Stimulated activated CD8-positive, alpha-beta memory T cell treated with anti-CD3 and anti-CD28 coated beads, Interleukin-7, amount 100 ng/mL, for 48 hours (primary cell): ENCODE data around the gene OR2J1.
"Not testable (repeated sequence)": the region's sequence is repeated elsewhere in the genome, so short reads cannot be mapped to it uniquely, and the experiment has no call there.

ENCODE experiments used
- DNase-seq, 2 donors: peaks; one replicate each; pipeline ENCODE4 v3.0.0-alpha.2; 2020; ENCODE audit warnings: low read depth in 1 of 2; ENCODE audit errors: extremely low read depth in 1 of 2

Gene OR2J1

GRCh38 chr6:29099190-29099589 lies at the start of gene OR2J1:
Gene OR2J1, plus strand, starts transcription at chr6:29099490. Its CDS starts 1,453 bp downstream, at chr6:29100943.
- no peak for DNase-seq

- DNase-seq: no peak
These were observed 47.6 kb upstream of the OR2J1 start for GRCh38 chr6:29051680-29052079.

- peak in 1 of 2 donors; percentile 3 for DNase-seq
These were observed 27.2 kb upstream of the OR2J1 start for GRCh38 chr6:29071831-29072723.

GRCh38 chr6:29079203-29079602 lies 20.1 kb upstream of the OR2J1 start:
- no peak for DNase-seq

DNA sequence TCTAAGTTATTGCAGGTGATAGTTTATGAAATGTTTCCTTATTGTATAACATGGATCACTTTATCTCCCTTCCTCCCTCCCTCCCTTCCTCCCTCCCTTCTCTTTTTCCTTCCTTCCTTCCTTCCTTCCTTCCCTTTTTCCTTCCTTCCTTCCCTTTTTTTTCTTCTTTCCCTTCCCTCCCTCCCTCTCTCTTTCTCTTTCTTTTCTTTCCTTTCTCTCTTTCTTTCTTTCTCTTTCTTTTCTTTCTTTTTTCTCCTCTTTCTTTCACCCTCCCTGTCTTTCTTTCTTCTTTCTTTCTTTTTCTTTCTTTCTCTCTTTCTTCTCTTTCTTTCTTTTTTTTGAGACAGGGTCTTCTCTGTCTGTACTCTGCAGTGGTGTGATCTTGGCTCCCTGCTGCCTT lies 18.0 kb upstream of the OR2J1 start:
- no peak for DNase-seq

DNA sequence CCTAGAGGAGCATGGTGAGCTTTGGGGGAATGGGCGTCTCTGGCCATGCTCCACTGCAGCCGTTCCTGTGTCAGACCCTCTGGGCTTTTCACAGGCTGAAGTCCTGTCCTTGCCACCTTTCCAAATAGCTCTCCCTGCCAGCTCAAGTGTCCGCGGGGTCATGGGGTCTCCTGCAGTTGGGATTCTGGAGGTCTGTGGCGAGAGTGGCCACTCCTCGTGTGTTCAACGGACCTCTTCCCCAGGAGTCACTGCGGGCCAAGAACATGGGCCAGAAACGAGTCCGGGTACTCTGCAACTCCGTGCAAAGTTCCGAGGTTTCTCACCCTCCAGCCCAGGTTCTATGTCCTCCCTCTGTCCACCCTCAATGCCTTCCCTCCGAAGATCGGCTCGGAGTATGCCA lies 16.8 kb upstream of the OR2J1 start:
- DNase-seq: no peak

GRCh38 chr6:29087213-29087612 lies 12.1 kb upstream of the OR2J1 start, which contains the start of gene OR2B3:
Gene OR2B3, minus strand, starts transcription at chr6:29087313. Its CDS starts 65 bp downstream, at chr6:29087248.
- no peak for DNase-seq

DNA sequence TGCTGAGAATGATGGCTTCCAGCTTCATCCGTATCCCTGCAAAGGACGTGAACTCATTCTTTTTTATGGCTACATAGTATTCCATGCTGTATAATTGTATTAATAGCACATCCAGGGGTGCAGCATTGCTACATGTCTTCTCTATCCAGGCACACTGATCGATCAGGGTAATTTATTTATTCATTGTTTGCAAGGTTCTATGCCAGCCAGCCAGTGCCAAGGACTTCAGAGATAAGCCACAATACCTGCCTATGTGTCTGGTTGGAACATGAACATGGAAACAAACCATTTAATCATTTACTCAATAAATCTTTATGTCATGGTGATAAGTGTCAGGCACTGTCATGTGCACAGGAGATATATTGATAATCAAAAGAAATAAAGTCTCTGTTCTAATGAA lies 6.3 kb upstream of the OR2J1 start:
- DNase-seq: no peak

GRCh38 chr6:29097803-29098202 lies 1.5 kb upstream of the OR2J1 start:
- no peak for DNase-seq

- DNase-seq: no peak
These were observed 8.5 kb downstream of the OR2J1 start, which contains the start of gene OR2J3 for GRCh38 chr6:29107758-29108157. Gene OR2J3, plus strand, starts transcription at chr6:29108058. Its CDS starts 3,833 bp downstream, at chr6:29111891.

GRCh38 chr6:29112135-29112534 lies 12.8 kb downstream of the OR2J1 start:
- DNase-seq: no peak

DNA sequence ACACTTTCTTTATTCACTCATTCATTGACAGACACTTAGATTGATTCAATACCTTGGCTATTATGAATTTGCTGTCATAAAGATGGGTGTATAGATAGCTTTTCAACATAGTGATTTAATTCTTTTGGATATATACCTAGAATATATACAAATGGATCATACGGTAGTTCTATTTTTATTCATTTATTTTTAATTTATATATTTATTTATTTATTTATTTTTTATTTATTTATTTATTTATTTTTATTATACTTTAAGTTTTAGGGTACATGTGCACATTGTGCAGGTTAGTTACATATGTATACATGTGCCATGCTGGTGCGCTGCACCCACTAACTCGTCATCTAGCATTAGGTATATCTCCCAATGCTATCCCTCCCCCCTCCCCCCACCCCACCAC lies 15.7 kb downstream of the OR2J1 start:
- DNase-seq: not testable (repeated sequence)

DNA sequence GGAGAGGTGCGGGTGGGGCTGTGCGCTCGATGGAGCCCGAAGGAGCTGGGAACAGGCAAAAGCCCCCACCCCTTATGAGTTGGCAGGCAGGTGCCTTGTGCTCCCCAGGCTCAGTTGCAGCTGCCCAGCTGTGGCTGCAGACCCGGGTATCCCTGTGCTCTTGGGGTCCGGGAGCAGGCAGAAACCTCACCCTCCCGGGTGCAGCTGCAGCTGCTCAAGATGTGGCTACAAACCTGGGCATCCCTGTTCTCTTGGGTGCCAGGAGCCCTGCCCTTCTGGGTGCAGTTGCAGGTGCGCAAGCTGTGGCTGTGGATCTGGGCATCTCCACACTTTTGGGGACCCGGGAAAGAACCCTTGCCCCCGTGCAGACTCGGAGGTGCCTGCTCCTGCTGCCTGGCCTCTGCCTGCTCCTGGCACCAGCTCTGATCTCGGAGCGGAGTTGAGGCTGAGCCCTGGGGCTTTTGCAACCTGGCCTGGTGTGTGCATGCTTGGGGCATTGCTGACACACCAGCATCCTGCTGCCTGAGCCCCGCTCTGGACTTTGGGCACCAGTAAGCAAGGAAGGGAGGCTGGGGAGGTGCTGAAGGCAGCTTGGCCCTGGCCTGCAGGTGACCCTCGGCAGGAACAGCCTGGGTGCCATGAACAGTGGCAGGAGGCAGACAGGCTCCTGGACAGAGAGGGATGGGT lies 30.2 kb downstream of the OR2J1 start:
- no peak for DNase-seq

DNA sequence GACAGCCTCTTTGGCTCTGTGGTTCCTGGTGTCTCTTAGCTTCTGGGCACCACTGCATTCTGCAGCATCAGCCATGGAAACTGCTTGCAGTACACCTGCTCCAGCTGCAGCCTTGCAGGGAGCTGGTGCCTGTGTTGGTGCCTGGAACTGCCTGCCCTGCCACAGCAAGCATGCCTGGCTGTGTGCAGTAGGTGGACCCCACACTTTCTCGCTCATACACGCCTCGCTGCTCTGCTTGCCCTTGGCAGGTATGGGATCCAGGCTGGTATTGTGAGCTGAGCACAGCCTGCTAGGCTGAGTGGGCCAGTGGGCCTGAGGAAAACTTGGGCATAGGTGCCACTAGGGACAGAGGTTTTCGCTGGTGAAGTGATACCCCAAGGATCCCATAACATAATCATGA lies 31.4 kb downstream of the OR2J1 start:
- DNase-seq: no peak

GRCh38 chr6:29131691-29132090 lies 32.4 kb downstream of the OR2J1 start:
- no peak for DNase-seq

- no peak for DNase-seq
These were observed 38.4 kb downstream of the OR2J1 start for GRCh38 chr6:29137724-29138123.

DNA sequence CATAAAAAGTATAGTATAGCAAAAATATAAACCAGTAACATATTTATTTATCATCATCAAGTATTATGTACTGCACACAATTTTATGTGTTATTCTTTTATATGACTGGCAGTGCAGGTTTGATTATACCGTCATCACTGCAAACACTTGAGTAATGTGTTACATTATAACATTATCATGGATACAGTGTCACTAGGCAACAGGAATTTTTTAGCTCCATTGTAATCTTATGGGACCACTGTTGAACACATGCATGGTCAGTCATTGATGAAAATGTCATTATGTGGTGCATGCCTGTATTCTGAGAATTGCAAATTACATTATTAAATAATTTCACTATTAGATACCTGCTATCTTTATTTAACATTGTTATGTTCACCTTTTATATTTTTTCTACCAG lies 42.3 kb downstream of the OR2J1 start:
- no peak for DNase-seq

GRCh38 chr6:29142309-29142708 lies 43.0 kb downstream of the OR2J1 start:
- no peak for DNase-seq

- no peak for DNase-seq
These were observed 46.9 kb downstream of the OR2J1 start for GRCh38 chr6:29146179-29146578.

DNA sequence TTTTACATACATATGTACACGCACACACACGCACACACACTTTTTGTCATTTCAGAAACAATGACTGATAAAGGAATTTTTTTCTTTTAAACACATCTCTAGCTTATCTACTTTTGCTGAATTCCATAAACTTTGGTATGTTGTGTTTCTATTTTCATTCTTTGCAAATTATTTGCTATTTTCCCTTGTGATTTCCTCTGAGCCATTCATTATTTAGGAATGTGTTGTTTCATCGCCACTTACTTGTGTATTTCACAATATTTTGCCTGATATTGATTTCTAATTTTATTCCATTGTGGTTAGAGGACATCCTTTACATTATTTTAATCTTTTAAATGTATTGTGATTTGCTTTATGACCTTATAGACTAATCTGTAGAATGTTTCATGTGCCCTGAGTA lies 47.8 kb downstream of the OR2J1 start:
- no peak for DNase-seq

- DNase-seq: not testable (repeated sequence)
These were observed 50.2 kb downstream of the OR2J1 start for GRCh38 chr6:29149444-29149843.
